IMR-90 (cell line): ENCODE data around the gene CHRNA3. TPM values are rescaled to one million over a fixed set of nuclear protein-coding genes. Genes with fewer than 3 reads are reported as not detected.

Source experiments
- ATAC-seq: fragments of 200-7000 bp; cut with Tn5 transposase; 2 replicates; pipeline ENCODE4 v1.9.1; 2020; ENCODE audit warnings: low read depth, mild to moderate bottlenecking, moderate library complexity
- BruUV-seq: library from RNA; stranded (reverse); fragments of 400-500 nt; replicated peaks from 2 replicates; lab custom pipeline; 2021; lab: Mats Ljungman, UMichigan
- CTCF ChIA-PET: fragments of 300-600 bp; formaldehyde crosslinking; extraction: SDS; loops from one replicate; lab custom pipeline; 2021; ENCODE audit warnings: antibody characterized with exemption; lab: Yijun Ruan, JAX
- POLR2A ChIA-PET: fragments of 300-600 bp; sonication (Branson Sonifier 250); formaldehyde crosslinking; loops from one replicate; lab custom pipeline; 2022; ENCODE audit warnings: antibody characterized with exemption; ENCODE audit not compliant: unreplicated experiment; lab: Charles Lee
- DNase-seq: peaks from one replicate; pipeline ENCODE4 v3.0.0; 2013
- H2AFZ ChIP-seq: replicated peaks from 2 replicates; pipeline ENCODE3; 2013; ENCODE audit warnings: low read length, mild to moderate bottlenecking; ENCODE audit not compliant: poor library complexity
- H2AK5ac ChIP-seq: 2 replicates; pipeline ENCODE4 v1.6.1; 2013; ENCODE audit warnings: low read depth, low read length, inconsistent platforms
- H2AK9ac ChIP-seq: replicated peaks from 2 replicates; pipeline ENCODE3; 2013; ENCODE audit warnings: mild to moderate bottlenecking, low read depth, low read length, moderate library complexity; ENCODE audit not compliant: poor library complexity
- H2BK120ac ChIP-seq: 2 replicates; pipeline ENCODE4 v1.6.1; 2013; ENCODE audit warnings: low read depth, low read length, inconsistent platforms
- H2BK15ac ChIP-seq: 3 replicates; pipeline ENCODE4 v1.6.1; 2013; ENCODE audit warnings: low read depth, low read length, inconsistent platforms
- H2BK20ac ChIP-seq: 2 replicates; pipeline ENCODE4 v1.6.1; 2013; ENCODE audit warnings: low read depth, mild to moderate bottlenecking, inconsistent platforms, low read length, moderate library complexity
- H2BK5ac ChIP-seq: 2 replicates; pipeline ENCODE4 v1.6.1; 2013; ENCODE audit warnings: mild to moderate bottlenecking, low read depth, low read length, inconsistent platforms; ENCODE audit not compliant: poor library complexity, severe bottlenecking
- H3K14ac ChIP-seq: replicated peaks from 2 replicates; pipeline ENCODE4 v1.6.1; 2013; ENCODE audit warnings: low read depth, low read length, inconsistent platforms
- H3K18ac ChIP-seq: 2 replicates; pipeline ENCODE4 v1.6.1; 2013; ENCODE audit warnings: low read depth, low read length, control low read depth
- H3K23ac ChIP-seq: 2 replicates; pipeline ENCODE4 v1.6.1; 2013; ENCODE audit warnings: low read depth, low read length, inconsistent platforms
- H3K27ac ChIP-seq: 2 replicates; pipeline ENCODE4 v1.5.1; 2013; ENCODE audit warnings: mild to moderate bottlenecking, control low read depth, low read length; ENCODE audit not compliant: insufficient read depth
- H3K27me3 ChIP-seq: 2 replicates; pipeline ENCODE4 v1.6.1; 2013; ENCODE audit warnings: low read length; ENCODE audit not compliant: control insufficient read depth, insufficient read depth
- H3K36me3 ChIP-seq: 2 replicates; pipeline ENCODE4 v1.6.1; 2013; ENCODE audit warnings: low read length, mixed read lengths; ENCODE audit not compliant: control insufficient read depth, insufficient read depth
- H3K4ac ChIP-seq: 2 replicates; pipeline ENCODE4 v1.6.1; 2013; ENCODE audit warnings: low read depth, low read length, inconsistent platforms
- H3K4me1 ChIP-seq: 2 replicates; pipeline ENCODE4 v1.6.1; 2013; ENCODE audit warnings: low read length, mixed read lengths; ENCODE audit not compliant: control insufficient read depth, insufficient read depth
- H3K4me2 ChIP-seq: 2 replicates; pipeline ENCODE4 v1.6.1; 2013; ENCODE audit warnings: low read depth, mild to moderate bottlenecking, control low read depth, low read length, moderate library complexity
- H3K4me3 ChIP-seq: 2 replicates; pipeline ENCODE4 v1.5.1; 2013; ENCODE audit warnings: low read depth, mild to moderate bottlenecking, control low read depth, low read length, moderate library complexity; ENCODE audit not compliant: insufficient read depth
- H3K56ac ChIP-seq: 2 replicates; pipeline ENCODE4 v1.6.1; 2013; ENCODE audit warnings: low read length, inconsistent platforms; ENCODE audit not compliant: insufficient read depth; ENCODE audit errors: extremely low read depth
- H3K79me1 ChIP-seq, 2 experiments: 2 replicates each; pipeline ENCODE4 v1.6.1; 2013; ENCODE audit warnings: low read length in 2 of 2, inconsistent platforms in 1 of 2, low read depth in 1 of 2
- H3K9ac ChIP-seq: 2 replicates; pipeline ENCODE4 v1.6.1; 2013; ENCODE audit warnings: low read depth, low read length, control low read depth
- H3K9me1 ChIP-seq: 2 replicates; pipeline ENCODE4 v1.6.1; 2013; ENCODE audit warnings: low read length, inconsistent platforms; ENCODE audit not compliant: insufficient read depth
- H3K9me3 ChIP-seq: 2 replicates; pipeline ENCODE4 v1.6.1; 2013; ENCODE audit warnings: low read length; ENCODE audit not compliant: control insufficient read depth, insufficient read depth
- H4K20me1 ChIP-seq: 2 replicates; pipeline ENCODE4 v1.6.1; 2013; ENCODE audit warnings: low read length, inconsistent platforms; ENCODE audit not compliant: insufficient read depth
- H4K5ac ChIP-seq: 2 replicates; pipeline ENCODE4 v1.6.1; 2013; ENCODE audit warnings: mild to moderate bottlenecking, low read depth, low read length, control low read depth
- H4K8ac ChIP-seq, 2 experiments: 2 replicates each; pipeline ENCODE4 v1.6.1; 2013; ENCODE audit warnings: low read depth in 2 of 2, low read length in 2 of 2, control low read depth in 1 of 2, inconsistent platforms in 1 of 2
- H4K91ac ChIP-seq: 2 replicates; pipeline ENCODE4 v1.6.1; 2013; ENCODE audit warnings: low read depth, low read length, inconsistent platforms; ENCODE audit not compliant: insufficient read depth
- BHLHE40 ChIP-seq: fragments of 150-350 bp; IDR thresholded peaks from 2 replicates; pipeline ENCODE4 v1.6.1; 2016; ENCODE audit warnings: mild to moderate bottlenecking, low read depth, low read length
- CEBPB ChIP-seq: IDR thresholded peaks from 2 replicates; pipeline ENCODE4 v1.6.1; 2012; ENCODE audit warnings: low read depth, low read length, improper control_type of control experiment
- CHD1 ChIP-seq: IDR thresholded peaks from 2 replicates; pipeline ENCODE4 v1.6.1; 2012; ENCODE audit warnings: low read depth, low read length, improper control_type of control experiment
- FOS ChIP-seq: fragments of 150-350 bp; IDR thresholded peaks from 2 replicates; pipeline ENCODE4 v1.6.1; 2016; ENCODE audit warnings: low read depth, low read length
- MAFK ChIP-seq: IDR thresholded peaks from 2 replicates; pipeline ENCODE4 v1.6.1; 2012; ENCODE audit warnings: low read depth, low read length, improper control_type of control experiment
- MAZ ChIP-seq: IDR thresholded peaks from 2 replicates; pipeline ENCODE4 v1.6.1; 2012; ENCODE audit warnings: low read depth, mild to moderate bottlenecking, low read length, improper control_type of control experiment, moderate library complexity, borderline replicate concordance
- MXI1 ChIP-seq: IDR thresholded peaks from 2 replicates; pipeline ENCODE4 v1.6.1; 2012; ENCODE audit warnings: low read depth, mild to moderate bottlenecking, low read length, moderate library complexity, borderline replicate concordance
- POLR2A ChIP-seq: IDR thresholded peaks from 2 replicates; pipeline ENCODE4 v1.6.1; 2012; ENCODE audit warnings: mild to moderate bottlenecking, low read depth, low read length
- RCOR1 ChIP-seq: IDR thresholded peaks from 2 replicates; pipeline ENCODE4 v1.6.1; 2012; ENCODE audit warnings: mild to moderate bottlenecking, low read length, improper control_type of control experiment; ENCODE audit not compliant: insufficient replicate concordance
- RFX5 ChIP-seq: IDR thresholded peaks from 2 replicates; pipeline ENCODE4 v1.8.0; 2012; ENCODE audit warnings: low read depth, mild to moderate bottlenecking, low read length, moderate library complexity
- SMC3 ChIP-seq: fragments of 150-350 bp; IDR thresholded peaks from 2 replicates; pipeline ENCODE4 v1.6.1; 2016; ENCODE audit warnings: low read depth, mild to moderate bottlenecking, antibody characterized with exemption, low read length, moderate library complexity
- WGBS, 2 experiments: methylation state at CpG; one replicate each; pipeline versions ENCODE4 v1.1.5 to v1.1.7; 2013; ENCODE audit warnings: missing lambda C conversion rate in 2 of 2; ENCODE audit not compliant: insufficient read length in 1 of 2; ENCODE audit errors: extremely low coverage in 2 of 2; 5-methylcytosine and 5-hydroxymethylcytosine counted together
- dilution Hi-C: fragments of 300-500 bp; cut with HindIII; formaldehyde crosslinking; loops from one replicate; pipeline ENCODE4 v1.14.3; 2018; ENCODE audit warnings: low sequenced_read_pairs; ENCODE audit not compliant: unreplicated experiment
- in situ Hi-C: fragments of 300-500 bp; cut with MboI; formaldehyde crosslinking; loops from 3 replicates; pipeline ENCODE4 v1.14.3; 2019; ENCODE audit warnings: low sequenced_read_pairs, inconsistent platforms, mixed read lengths
- intact Hi-C: fragments of 100-400 bp; cut with micrococcal nuclease; formaldehyde crosslinking; loops from 2 replicates; pipeline ENCODE4 v1.10.0; 2022
- polyA plus RNA-seq, 3 experiments: library from polyadenylated mRNA; depleted of rRNA; stranded (reverse); fragments of >200 nt; gene quantifications; 2 replicates each; pipeline ENCODE4 v1.2.3, GENCODE V29; 2012; ENCODE audit warnings: low replicate concordance in 1 of 3
- total RNA-seq: library from RNA; depleted of rRNA; stranded (reverse); fragments of >200 nt; gene quantifications from 2 replicates; pipeline ENCODE4 v1.2.3, GENCODE V29; 2012
- TF ChIP-seq, protein P1 (sequence below): conservative IDR thresholded peaks from 2 replicates; pipeline ENCODE4 v1.5.1; 2012; ENCODE audit warnings: mild to moderate bottlenecking, low read depth, low read length, improper control_type of control experiment
- TF ChIP-seq, protein P2 (sequence below): fragments of 150-350 bp; IDR thresholded peaks from 2 replicates; pipeline ENCODE4 v1.6.1; 2016; ENCODE audit warnings: low read depth, mild to moderate bottlenecking, low read length, moderate library complexity, borderline replicate concordance
- TF ChIP-seq, protein P3 (sequence below): fragments of 150-350 bp; IDR thresholded peaks from 2 replicates; pipeline ENCODE4 v1.6.1; 2017; ENCODE audit warnings: mild to moderate bottlenecking, antibody characterized with exemption, low read length, low read depth

CHRNA3 gene
- total and polyA plus RNA-seq, 2 of the 4 experiments (the other 2 are of a cell fraction), result not detected

DNA sequence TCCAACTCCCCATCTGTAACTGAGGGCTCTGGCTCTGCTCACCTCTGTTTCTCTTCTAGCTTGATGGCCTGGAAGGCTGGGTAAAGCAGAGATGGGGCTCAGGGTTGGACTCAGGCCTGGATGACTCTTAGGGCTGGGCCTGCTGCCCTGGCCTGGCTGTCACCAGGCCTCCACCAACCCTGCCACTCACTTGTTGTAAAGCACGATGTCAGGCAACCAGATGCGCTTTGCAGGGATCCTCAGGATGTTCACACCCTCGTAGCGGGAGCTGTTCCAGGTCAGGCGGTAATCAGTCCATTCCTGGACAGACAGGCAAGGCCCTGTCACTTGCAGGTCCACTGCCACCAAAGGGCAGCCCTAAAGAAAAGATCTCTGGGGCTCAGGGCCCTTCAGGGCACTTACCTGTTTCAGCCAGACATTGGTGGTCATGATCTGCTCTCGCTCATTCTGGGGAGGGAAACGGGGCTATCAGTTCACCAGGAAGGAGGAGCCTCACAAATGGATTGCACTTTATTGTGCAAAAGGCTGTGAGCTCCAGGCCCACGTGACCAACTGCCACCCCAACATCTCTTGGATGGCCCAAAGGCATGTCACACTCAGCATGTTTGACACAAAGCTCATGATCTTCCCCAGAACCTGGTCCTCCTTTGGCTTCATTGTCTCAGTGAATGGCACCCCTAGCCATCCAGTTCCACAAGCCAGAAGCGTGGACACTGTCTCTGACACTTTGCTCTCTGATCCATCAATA lies 10.3 kb upstream of the CHRNA3 start:
- Histone ChIP-seq H3K14ac (no peak overlapping the region), H3K4me2 (no peak overlapping the region), H3K4ac (no peak overlapping the region), H4K5ac (no peak overlapping the region), H3K23ac (no peak overlapping the region), H3K27me3 (peaks cover 48% of the 10 kb centered on the region), H3K9ac (no peak overlapping the region), H3K9me1 (no peaks in the 10 kb centered on the region), H2AFZ (no peak overlapping the region), H3K56ac (no peak overlapping the region), H3K9me3 (peaks cover 5% of the 10 kb centered on the region), H2BK15ac (no peak overlapping the region), H3K79me1 (no peaks in the 10 kb centered on the region), H4K20me1 (no peaks in the 10 kb centered on the region), H3K18ac (no peak overlapping the region), H4K8ac (no peak overlapping the region), H2AK5ac (no peak overlapping the region), H3K36me3 (no peaks in the 10 kb centered on the region), H2BK120ac (no peak overlapping the region), H3K27ac (no peak overlapping the region), H2BK20ac (no peak overlapping the region), H2AK9ac (no peak overlapping the region), H3K4me3 (no peak overlapping the region), H2BK5ac (no peak overlapping the region), H3K4me1 (no peaks in the 10 kb centered on the region), H4K91ac (no peak overlapping the region)
- BruUV-seq, result no TSS peak
- in situ Hi-C loops (no loop called here), dilution Hi-C loops (no loop called here), intact Hi-C loops (no loop called here)
- POLR2A ChIA-PET, result no interaction called here
- DNase-seq (no peak), ATAC-seq (no peak)
- TF ChIP-seq MAZ, result no peak
- no peak for TF ChIP-seq RCOR1
- no peak for TF ChIP-seq CEBPB
- TF ChIP-seq, protein P1, sequence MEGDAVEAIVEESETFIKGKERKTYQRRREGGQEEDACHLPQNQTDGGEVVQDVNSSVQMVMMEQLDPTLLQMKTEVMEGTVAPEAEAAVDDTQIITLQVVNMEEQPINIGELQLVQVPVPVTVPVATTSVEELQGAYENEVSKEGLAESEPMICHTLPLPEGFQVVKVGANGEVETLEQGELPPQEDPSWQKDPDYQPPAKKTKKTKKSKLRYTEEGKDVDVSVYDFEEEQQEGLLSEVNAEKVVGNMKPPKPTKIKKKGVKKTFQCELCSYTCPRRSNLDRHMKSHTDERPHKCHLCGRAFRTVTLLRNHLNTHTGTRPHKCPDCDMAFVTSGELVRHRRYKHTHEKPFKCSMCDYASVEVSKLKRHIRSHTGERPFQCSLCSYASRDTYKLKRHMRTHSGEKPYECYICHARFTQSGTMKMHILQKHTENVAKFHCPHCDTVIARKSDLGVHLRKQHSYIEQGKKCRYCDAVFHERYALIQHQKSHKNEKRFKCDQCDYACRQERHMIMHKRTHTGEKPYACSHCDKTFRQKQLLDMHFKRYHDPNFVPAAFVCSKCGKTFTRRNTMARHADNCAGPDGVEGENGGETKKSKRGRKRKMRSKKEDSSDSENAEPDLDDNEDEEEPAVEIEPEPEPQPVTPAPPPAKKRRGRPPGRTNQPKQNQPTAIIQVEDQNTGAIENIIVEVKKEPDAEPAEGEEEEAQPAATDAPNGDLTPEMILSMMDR, result no peak
- TF ChIP-seq CHD1, result no peak
- TF ChIP-seq POLR2A, result no peak
- TF ChIP-seq, protein P2, sequence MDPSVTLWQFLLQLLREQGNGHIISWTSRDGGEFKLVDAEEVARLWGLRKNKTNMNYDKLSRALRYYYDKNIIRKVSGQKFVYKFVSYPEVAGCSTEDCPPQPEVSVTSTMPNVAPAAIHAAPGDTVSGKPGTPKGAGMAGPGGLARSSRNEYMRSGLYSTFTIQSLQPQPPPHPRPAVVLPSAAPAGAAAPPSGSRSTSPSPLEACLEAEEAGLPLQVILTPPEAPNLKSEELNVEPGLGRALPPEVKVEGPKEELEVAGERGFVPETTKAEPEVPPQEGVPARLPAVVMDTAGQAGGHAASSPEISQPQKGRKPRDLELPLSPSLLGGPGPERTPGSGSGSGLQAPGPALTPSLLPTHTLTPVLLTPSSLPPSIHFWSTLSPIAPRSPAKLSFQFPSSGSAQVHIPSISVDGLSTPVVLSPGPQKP, result no peak
- TF ChIP-seq RFX5, result no peak
- TF ChIP-seq MAFK, result no peak
- TF ChIP-seq FOS, result no peak
- no peak for TF ChIP-seq SMC3
- TF ChIP-seq BHLHE40, result no peak
- TF ChIP-seq, protein P3, sequence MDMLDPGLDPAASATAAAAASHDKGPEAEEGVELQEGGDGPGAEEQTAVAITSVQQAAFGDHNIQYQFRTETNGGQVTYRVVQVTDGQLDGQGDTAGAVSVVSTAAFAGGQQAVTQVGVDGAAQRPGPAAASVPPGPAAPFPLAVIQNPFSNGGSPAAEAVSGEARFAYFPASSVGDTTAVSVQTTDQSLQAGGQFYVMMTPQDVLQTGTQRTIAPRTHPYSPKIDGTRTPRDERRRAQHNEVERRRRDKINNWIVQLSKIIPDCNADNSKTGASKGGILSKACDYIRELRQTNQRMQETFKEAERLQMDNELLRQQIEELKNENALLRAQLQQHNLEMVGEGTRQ, result no peak
- no peak for TF ChIP-seq MXI1
- 69% methylated on average over 3 of the region's 9 CpGs; no CpG with 5 or more reads in 1 of the 2 experiments for WGBS, 2 experiments
- CTCF ChIA-PET, result no interaction called here
